ENCODE data around the gene ZNF280A. TPM values are rescaled to one million over a fixed set of nuclear protein-coding genes. Genes with fewer than 3 reads are reported as not detected.

ZNF280A gene
- total and polyA plus RNA-seq, 11 donors = not detected

- DNase-seq (no peak), ATAC-seq (no peak)
- Histone ChIP-seq H3K9me3 (no peaks in the 10 kb centered on the region), H3K27me3 (no peaks in the 10 kb centered on the region), H3K36me3 (no peaks in the 10 kb centered on the region), H3K27ac (no peak overlapping the region), H3K4me3 (no peak overlapping the region), H3K4me1 (peaks cover 0 to 9% (median 0%) of the 10 kb centered on the region in 12 donors)
- TF ChIP-seq POLR2A (IDR thresholded peaks at IDR 0.05) = no peak
- TF ChIP-seq, protein P1, sequence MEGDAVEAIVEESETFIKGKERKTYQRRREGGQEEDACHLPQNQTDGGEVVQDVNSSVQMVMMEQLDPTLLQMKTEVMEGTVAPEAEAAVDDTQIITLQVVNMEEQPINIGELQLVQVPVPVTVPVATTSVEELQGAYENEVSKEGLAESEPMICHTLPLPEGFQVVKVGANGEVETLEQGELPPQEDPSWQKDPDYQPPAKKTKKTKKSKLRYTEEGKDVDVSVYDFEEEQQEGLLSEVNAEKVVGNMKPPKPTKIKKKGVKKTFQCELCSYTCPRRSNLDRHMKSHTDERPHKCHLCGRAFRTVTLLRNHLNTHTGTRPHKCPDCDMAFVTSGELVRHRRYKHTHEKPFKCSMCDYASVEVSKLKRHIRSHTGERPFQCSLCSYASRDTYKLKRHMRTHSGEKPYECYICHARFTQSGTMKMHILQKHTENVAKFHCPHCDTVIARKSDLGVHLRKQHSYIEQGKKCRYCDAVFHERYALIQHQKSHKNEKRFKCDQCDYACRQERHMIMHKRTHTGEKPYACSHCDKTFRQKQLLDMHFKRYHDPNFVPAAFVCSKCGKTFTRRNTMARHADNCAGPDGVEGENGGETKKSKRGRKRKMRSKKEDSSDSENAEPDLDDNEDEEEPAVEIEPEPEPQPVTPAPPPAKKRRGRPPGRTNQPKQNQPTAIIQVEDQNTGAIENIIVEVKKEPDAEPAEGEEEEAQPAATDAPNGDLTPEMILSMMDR (IDR thresholded peaks at IDR 0.05) = no peak
- intact Hi-C loops (cut with DNase I) = no loop called here
- WGBS, 4 donors = 89 to 93% (median 91%) methylated on average over 14 of the region's 14 CpGs
Observed at GRCh38 chr22:22556578-22556977, 36.5 kb upstream of the ZNF280A start.

GRCh38 chr22:22555596-22555995 lies 35.5 kb upstream of the ZNF280A start:
- Histone ChIP-seq H3K4me1 (peaks cover 0 to 9% (median 0%) of the 10 kb centered on the region in 12 donors), H3K27ac (no peak overlapping the region), H3K4me3 (no peak overlapping the region), H3K36me3 (no peaks in the 10 kb centered on the region), H3K27me3 (no peaks in the 10 kb centered on the region), H3K9me3 (no peaks in the 10 kb centered on the region)
- no peak for DNase-seq
- intact Hi-C loops (cut with DNase I) = no loop called here
- ATAC-seq = no peak
- WGBS, 4 donors = 91 to 96% (median 93%) methylated on average over 8 to 9 of the region's 9 CpGs
- TF ChIP-seq POLR2A (IDR thresholded peaks at IDR 0.05) = no peak
- TF ChIP-seq, protein P1 (IDR thresholded peaks at IDR 0.05) = no peak

DNA sequence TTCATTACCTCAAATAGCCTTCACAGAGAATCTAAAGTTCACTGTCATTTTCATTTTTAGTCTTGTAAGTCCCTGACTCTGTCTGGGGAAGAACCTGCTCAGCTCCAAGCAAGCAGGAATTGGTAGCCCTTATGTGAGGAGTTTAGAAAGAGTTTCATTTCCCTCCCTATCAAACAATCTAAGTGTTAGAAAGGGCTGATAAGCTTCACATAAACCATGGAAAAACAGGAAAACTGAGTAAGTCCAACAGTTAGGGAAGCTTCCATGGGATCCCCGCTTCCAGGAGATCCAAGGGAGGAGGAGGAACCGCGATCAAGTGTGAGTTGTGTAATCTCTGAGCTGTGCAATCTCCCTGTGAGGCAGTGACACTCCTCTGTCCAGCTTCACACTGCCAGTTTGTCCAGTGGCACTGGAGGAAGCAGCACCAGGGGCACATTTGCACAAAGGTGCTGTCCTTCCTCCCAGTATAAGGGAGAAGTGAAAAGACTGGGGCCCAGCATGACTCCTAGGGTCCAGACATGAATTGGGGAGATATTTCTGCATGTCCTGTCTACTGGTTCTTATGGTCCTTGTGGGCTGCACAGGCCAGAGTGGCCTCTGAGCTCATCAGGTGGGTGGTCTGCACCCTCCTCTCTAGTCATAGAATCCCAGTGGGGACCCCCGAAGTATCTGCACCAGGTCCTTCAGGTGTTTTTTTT lies 34.7 kb upstream of the ZNF280A start:
- intact Hi-C loops (cut with DNase I) = no loop called here
- H3K9me3 ChIP-seq = no peaks in the 10 kb centered on the region
- H3K4me3 ChIP-seq = no peak overlapping the region
- no peak for TF ChIP-seq POLR2A (IDR thresholded peaks at IDR 0.05)
- TF ChIP-seq, protein P1 (IDR thresholded peaks at IDR 0.05) = no peak
- DNase-seq (no peak), ATAC-seq (no peak)
- no peaks in the 10 kb centered on the region for H3K27me3 ChIP-seq
- WGBS, 4 donors = 67 to 80% (median 76%) methylated on average over 4 of the region's 4 CpGs
- H3K36me3 ChIP-seq = no peaks in the 10 kb centered on the region
- peaks cover 0 to 9% (median 0%) of the 10 kb centered on the region in 12 donors for H3K4me1 ChIP-seq
- H3K27ac ChIP-seq = no peak overlapping the region

GRCh38 chr22:22553735-22554586 lies 33.9 kb upstream of the ZNF280A start:
- H3K4me3 ChIP-seq = no peak overlapping the region
- H3K4me1 ChIP-seq = peaks cover 0 to 9% (median 0%) of the 10 kb centered on the region in 12 donors
- WGBS, 4 donors = 48 to 57% (median 56%) methylated on average over 8 of the region's 8 CpGs
- no peak for ATAC-seq
- H3K36me3 ChIP-seq = no peaks in the 10 kb centered on the region
- peaks cover 0 to 6% (median 0%) of the 10 kb centered on the region in 9 donors for H3K27me3 ChIP-seq
- intact Hi-C loops (cut with DNase I) = no loop called here
- no peak for DNase-seq
- H3K9me3 ChIP-seq = no peaks in the 10 kb centered on the region
- H3K27ac ChIP-seq = no peak overlapping the region
- TF ChIP-seq, protein P1 (IDR thresholded peaks at IDR 0.05) = no peak
- TF ChIP-seq POLR2A (IDR thresholded peaks at IDR 0.05) = no peak

Data from heart left ventricle (tissue), 16 donors.